H1 (cell line): ENCODE results near the gene BLOC1S1. TPM values are rescaled to one million over a fixed set of nuclear protein-coding genes. Genes with fewer than 3 reads are reported as not detected.

Source experiments
- CHD2 ChIP-seq: IDR thresholded peaks from 2 replicates; pipeline ENCODE4 v1.6.1; 2012; ENCODE audit warnings: low read length, improper control_type of control experiment
- CREB1 ChIP-seq: IDR thresholded peaks from 2 replicates; pipeline ENCODE4 v1.6.1; 2012; ENCODE audit warnings: inconsistent platforms
- CTCF ChIP-seq, 3 experiments: IDR thresholded peaks; 1 replicate in 2 of 3; 2 replicates in 1 of 3; pipeline versions ENCODE4 v1.5.1 to v1.6.1; 2011; ENCODE audit warnings: low read length in 3 of 3, mild to moderate bottlenecking in 3 of 3, inconsistent platforms in 2 of 3, low read depth in 1 of 3, moderate library complexity in 1 of 3; ENCODE audit not compliant: insufficient read depth in 1 of 3; ENCODE audit errors: control extremely low read depth in 1 of 3
- EGR1 ChIP-seq: IDR thresholded peaks from 2 replicates; pipeline ENCODE4 v1.6.1; 2011; ENCODE audit warnings: low read depth, low read length, borderline replicate concordance
- SIN3A ChIP-seq, 2 experiments: IDR thresholded peaks in 1 of 2; conservative IDR thresholded peaks in 1 of 2; 2 replicates each; pipeline ENCODE4 v1.6.1; 2011 to 2012; ENCODE audit warnings: low read length in 2 of 2, improper control_type of control experiment in 1 of 2, low read depth in 1 of 2, mild to moderate bottlenecking in 1 of 2
- SP1 ChIP-seq: IDR thresholded peaks from 2 replicates; pipeline ENCODE4 v1.6.1; 2011; ENCODE audit warnings: low read depth, low read length
- TAF1 ChIP-seq: IDR thresholded peaks from 2 replicates; pipeline ENCODE4 v1.6.1; 2011; ENCODE audit warnings: mild to moderate bottlenecking, low read depth, low read length
- ZNF274 ChIP-seq: IDR thresholded peaks from 2 replicates; pipeline ENCODE4 v1.7.0; 2012; ENCODE audit warnings: low read length, borderline replicate concordance; ENCODE audit errors: extremely low read depth
- polyA plus RNA-seq, 7 experiments: library from polyadenylated mRNA; depleted of rRNA in 3 of 7; stranded (reverse) in 5 of 7; unstranded in 2 of 7; fragments of >200 nt in 5 of 7; fragments of 200-250 nt in 2 of 7; gene quantifications; 1 replicate in 5 of 7; 2 replicates in 1 of 7; 4 replicates in 1 of 7; pipeline versions ENCODE4 v1.2.1 to v1.2.3, GENCODE V29; 2011 to 2013; ENCODE audit warnings: missing spikeins in 2 of 7, mixed read lengths in 2 of 7
- total RNA-seq: library from RNA; stranded (reverse); fragmentation: NEBNext Ultra II Directional; extraction: Animal tissue kit (Norgen Biotek cat#: 25700); gene quantifications from 2 replicates; pipeline ENCODE4 v1.2.1, GENCODE V29; 2021

Gene BLOC1S1
- total and polyA plus RNA-seq, 2 of the 8 experiments (the other 6 are each of a cell fraction or from before 2014, with no cell fraction given) = 91.1 to 185 TPM

DNA sequence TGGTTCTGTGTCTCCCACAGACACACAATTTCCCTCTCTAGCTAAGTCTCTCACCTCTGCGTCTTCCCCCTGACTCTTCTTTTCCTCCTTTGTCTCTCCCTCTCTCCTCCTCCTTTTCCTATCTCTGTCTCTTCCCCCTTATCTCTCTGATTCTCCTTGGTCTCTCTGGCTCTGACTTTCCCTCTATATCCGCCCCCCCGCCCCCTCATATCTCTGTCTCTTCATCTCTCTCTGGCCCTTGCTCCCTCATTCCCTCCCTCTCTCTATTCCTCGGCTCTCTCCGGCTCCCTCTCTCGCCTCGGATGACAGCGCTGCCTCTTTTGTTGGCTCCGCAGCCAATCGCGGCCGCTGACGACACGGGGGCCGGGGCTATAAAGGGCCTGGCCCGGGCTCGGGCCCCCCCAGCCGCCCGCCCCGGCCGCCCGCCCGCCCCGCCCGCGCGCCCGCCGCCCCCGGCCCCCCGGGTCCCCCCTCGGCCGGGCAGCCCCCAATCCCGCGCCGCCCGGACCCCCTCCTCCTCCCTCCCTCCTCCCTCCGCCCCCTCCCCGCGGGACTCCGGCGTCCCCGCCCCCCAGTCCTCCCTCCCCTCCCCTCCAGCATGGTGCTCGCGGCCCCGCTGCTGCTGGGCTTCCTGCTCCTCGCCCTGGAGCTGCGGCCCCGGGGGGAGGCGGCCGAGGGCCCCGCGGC lies 27.0 kb downstream of the BLOC1S1 start, which contains the start of gene GDF11 (continued):
- TF ChIP-seq TAF1 (peak; percentile 30; the same call in 1 of the 2 replicates), CREB1 (peak; percentile 51; the same call in 1 of the 2 replicates), EGR1 (no peak), SP1 (no peak), ZNF274 (no peak), SIN3A (conservative IDR thresholded peaks at IDR 0.05 in 1 of 2, IDR thresholded peaks at IDR 0.05 in 1 of 2; ENCODE audit: low read depth in 1 of 2, low read length in 2 of 2) (0 out of 4 replicates have a peak, but pooled peaks have one; percentile 41 to 42), CTCF (IDR thresholded peaks at IDR 0.05; ENCODE audit: control extremely low read depth in 1 of 3, insufficient read depth in 1 of 3, low read depth in 1 of 3, low read length in 3 of 3) (no peak), CHD2 (no peak)
